Stimulated activated naive CD8-positive, alpha-beta T cell treated with anti-CD3 and anti-CD28 coated beads, Interleukin-15, amount 100 ng/mL, for 72 hours (primary cell): ENCODE results near the gene CTPS1.

ENCODE experiments used
- ATAC-seq: fragments of 150-1000 bp; cut with Tn5 transposase; 2 replicates; pipeline ENCODE4 v1.10.0; 2021; ENCODE audit warnings: mild to moderate bottlenecking, moderate library complexity
- DNase-seq, 2 donors: peaks; one replicate each; pipeline ENCODE4 v3.0.0; 2021 to 2022
- H3K27ac Mint-ChIP-seq, 2 donors: one replicate each; pipeline ENCODE4 v1.8.0; 2022; ENCODE audit warnings: mild to moderate bottlenecking in 2 of 2, mixed read lengths in 2 of 2, moderate library complexity in 2 of 2
- H3K27me3 Mint-ChIP-seq: one replicate; pipeline ENCODE4 v1.8.0; 2022; ENCODE audit warnings: mixed read lengths
- H3K4me1 Mint-ChIP-seq: one replicate; pipeline ENCODE4 v1.8.0; 2022; ENCODE audit warnings: mild to moderate bottlenecking, mixed read lengths
- H3K4me3 Mint-ChIP-seq, 2 donors: one replicate each; pipeline ENCODE4 v1.8.0; 2022; ENCODE audit warnings: mild to moderate bottlenecking in 2 of 2, mixed read lengths in 2 of 2, moderate library complexity in 1 of 2
- H3K9me3 Mint-ChIP-seq, 2 donors: one replicate each; pipeline ENCODE4 v1.8.0; 2022; ENCODE audit warnings: mixed read lengths in 2 of 2

Gene CTPS1, protein sequence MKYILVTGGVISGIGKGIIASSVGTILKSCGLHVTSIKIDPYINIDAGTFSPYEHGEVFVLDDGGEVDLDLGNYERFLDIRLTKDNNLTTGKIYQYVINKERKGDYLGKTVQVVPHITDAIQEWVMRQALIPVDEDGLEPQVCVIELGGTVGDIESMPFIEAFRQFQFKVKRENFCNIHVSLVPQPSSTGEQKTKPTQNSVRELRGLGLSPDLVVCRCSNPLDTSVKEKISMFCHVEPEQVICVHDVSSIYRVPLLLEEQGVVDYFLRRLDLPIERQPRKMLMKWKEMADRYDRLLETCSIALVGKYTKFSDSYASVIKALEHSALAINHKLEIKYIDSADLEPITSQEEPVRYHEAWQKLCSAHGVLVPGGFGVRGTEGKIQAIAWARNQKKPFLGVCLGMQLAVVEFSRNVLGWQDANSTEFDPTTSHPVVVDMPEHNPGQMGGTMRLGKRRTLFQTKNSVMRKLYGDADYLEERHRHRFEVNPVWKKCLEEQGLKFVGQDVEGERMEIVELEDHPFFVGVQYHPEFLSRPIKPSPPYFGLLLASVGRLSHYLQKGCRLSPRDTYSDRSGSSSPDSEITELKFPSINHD

DNA sequence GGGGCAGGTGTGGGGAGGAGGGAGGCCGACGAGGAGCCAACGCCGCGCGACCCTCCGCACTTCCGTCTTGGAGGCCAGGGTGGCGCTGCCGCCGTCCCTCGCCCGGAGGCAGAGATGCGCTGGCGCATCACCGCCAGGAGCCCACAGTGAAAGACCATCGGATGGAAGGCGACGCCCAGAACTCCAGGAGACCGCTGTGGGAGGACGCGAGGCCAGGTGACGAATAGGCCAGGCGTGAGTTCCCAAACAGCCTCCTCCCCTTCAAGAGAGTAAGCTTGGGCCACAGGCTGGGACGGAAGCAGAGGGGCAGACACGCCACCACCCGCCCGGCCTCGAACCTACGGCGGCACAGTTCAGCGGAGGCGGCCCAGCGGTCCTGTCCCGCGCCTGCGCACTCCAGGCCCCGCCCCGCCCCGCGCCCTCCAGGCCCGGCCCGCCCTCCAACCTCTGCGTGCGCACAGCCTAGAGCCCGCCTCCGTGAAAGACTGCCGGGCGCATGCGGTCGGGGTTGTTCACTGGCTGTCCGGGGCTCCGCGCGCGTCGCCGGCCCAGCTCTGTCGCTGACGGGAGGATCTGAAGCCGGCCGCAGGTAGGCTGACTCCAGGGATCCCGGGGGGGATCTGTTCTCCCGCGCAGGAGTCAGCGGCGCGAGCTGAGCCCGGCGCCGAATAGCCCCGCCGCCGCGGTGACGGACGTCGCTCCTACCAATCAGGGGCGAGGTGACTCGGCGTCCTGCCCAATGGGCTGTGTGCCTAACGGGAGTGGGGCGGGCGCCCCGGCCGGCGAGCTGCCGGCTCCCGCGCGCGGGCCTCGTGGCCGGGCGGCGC lies at the start of gene CTPS1:
TSS of gene CTPS1 (plus strand) at position 456 of the 827 bp plus-strand sequence. CDS start 3,595 bp downstream, outside the sequence.
- Mint-ChIP-seq H3K27me3 (no peaks in the 10 kb centered on the region), H3K9me3 (no peaks in the 10 kb centered on the region), H3K4me1 (peaks cover 65% of the 10 kb centered on the region), H3K4me3 (peak within 1 kb of the TSS; percentile 90 to 91), H3K27ac (peak within 1 kb of the TSS; percentile 96 to 99)
- peak; percentile 90 for ATAC-seq
- peak; percentile 94 to 96 for DNase-seq

DNA sequence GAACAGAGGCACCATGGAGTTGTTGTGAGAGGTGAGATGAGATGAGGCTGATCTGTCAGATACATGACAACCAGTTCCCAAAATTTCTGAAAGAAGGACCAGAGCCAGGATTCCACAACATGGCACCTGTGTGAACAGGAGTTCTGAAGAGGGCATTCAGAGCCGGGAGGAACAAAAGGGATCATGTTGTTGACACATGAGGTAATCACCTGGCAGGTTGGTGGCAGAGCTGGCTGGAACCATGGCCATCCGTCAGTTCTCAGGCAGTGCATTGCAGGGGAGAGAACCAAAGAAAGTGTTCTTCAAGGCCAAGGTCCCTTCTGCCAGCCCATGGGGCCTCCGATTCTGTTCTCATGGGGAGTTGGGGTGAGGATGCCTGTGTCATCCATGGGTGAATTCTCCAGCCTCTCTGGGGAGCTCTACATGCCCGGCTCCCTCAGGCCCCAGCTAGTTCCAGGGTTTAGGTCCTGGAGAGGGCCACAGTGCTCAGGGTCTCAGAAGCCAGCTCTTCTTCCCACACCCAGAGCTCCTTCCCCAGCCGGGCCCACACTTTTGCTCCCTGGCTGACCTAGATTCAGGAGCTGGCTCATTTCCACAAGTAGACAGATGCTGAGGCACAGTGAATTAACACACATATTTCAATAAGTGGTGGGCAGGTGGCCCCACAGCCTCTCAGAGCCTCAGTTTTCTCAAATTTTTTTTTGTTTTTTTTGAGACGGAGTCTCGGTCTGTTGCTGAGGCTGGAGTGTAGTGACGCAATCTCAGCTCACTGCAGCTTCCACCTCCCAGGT lies 49.1 kb upstream of the CTPS1 start:
- Mint-ChIP-seq H3K27ac (no peak overlapping the region), H3K27me3 (no peaks in the 10 kb centered on the region), H3K4me1 (no peaks in the 10 kb centered on the region), H3K4me3 (no peak overlapping the region), H3K9me3 (no peaks in the 10 kb centered on the region)
- no peak for ATAC-seq
- DNase-seq = no peak

DNA sequence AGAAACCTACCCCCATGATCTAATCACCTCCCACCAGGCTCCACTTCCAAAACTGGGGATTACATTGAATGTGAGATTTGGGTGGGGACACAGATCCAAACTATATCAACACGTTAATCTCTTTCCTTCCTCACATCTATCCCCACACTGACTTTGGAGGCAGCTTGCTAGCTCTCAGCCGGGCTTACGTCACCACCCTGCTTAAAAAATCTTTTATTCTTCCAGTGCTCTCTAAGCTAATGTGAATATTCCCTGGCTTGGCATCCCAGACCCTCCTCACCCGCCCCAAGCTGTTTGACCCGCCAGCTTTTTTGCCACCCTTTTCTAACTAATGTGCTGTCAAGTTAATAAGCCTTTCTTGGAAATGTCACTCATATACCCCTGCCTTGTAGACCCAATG lies 47.9 kb upstream of the CTPS1 start:
- H3K9me3 Mint-ChIP-seq = no peaks in the 10 kb centered on the region
- no peak for ATAC-seq
- no peaks in the 10 kb centered on the region for H3K4me1 Mint-ChIP-seq
- no peaks in the 10 kb centered on the region for H3K27me3 Mint-ChIP-seq
- DNase-seq = no peak
- no peak overlapping the region for H3K4me3 Mint-ChIP-seq
- H3K27ac Mint-ChIP-seq = no peak overlapping the region

DNA sequence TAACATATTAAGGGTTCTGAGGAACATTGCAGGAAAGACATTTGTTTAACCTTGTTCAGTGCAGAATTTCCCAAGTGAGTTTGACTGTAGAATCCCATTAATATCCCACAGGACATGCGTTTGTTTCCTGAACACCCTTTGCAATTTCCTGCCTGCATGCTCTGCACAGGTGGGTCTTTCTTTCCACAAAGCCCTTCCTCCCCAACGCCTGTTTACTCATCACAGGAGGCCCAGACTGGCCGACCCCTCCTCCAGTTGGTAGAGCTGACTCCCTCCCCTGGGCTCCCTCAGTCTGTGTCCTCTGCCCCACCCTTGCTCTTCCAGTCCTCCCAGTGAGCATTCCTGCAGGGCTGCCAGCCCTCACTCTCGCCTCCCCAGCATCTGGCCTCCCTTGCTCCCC lies 47.5 kb upstream of the CTPS1 start:
- no peak overlapping the region for H3K4me3 Mint-ChIP-seq
- no peaks in the 10 kb centered on the region for H3K27me3 Mint-ChIP-seq
- no peak for DNase-seq
- no peak overlapping the region for H3K27ac Mint-ChIP-seq
- no peaks in the 10 kb centered on the region for H3K9me3 Mint-ChIP-seq
- ATAC-seq = no peak
- H3K4me1 Mint-ChIP-seq = no peaks in the 10 kb centered on the region

DNA sequence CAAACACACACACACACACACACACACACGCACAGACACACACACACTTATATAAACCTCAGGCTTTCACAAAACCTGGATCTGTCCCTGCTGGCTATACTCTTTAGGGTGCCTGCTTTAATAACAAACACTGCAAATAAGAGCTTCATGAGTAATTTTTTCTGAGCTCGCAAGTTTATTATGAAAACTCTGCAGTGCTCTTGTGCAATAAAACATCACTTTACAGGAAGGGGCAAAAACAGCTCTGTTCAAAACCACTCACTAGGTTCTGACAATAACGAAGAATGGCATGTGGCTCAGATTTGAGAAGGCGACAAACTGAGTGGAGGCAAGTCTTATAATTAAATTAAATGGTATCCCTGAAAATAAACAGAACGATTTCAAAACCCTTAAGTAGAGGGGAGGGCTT lies 42.6 kb upstream of the CTPS1 start:
- ATAC-seq = no peak
- Mint-ChIP-seq H3K9me3 (no peaks in the 10 kb centered on the region), H3K4me3 (no peak overlapping the region), H3K27me3 (no peaks in the 10 kb centered on the region), H3K27ac (no peak overlapping the region), H3K4me1 (no peaks in the 10 kb centered on the region)
- no peak for DNase-seq

DNA sequence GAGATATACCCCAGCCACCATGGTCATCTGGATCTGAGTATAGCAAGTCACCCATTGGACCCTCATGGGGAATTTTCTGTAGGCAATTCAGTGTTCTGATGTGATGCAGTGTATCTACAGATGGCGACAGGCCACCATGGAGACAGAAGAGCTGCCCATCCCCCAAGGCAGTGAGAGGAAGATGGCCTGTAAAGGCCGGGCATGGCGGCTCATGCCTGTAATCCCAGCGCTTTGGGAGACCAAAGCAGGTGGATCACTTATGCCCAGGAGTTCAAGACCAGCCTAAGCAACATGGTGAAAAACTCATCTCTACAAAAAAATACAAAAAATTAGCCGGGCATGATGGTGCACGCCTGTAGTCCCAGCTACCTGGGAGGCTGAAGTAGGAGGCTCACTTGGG lies 41.1 kb upstream of the CTPS1 start:
- Mint-ChIP-seq H3K4me1 (no peaks in the 10 kb centered on the region), H3K9me3 (no peaks in the 10 kb centered on the region), H3K27me3 (no peaks in the 10 kb centered on the region), H3K4me3 (no peak overlapping the region), H3K27ac (no peak overlapping the region)
- no peak for ATAC-seq
- no peak for DNase-seq

DNA sequence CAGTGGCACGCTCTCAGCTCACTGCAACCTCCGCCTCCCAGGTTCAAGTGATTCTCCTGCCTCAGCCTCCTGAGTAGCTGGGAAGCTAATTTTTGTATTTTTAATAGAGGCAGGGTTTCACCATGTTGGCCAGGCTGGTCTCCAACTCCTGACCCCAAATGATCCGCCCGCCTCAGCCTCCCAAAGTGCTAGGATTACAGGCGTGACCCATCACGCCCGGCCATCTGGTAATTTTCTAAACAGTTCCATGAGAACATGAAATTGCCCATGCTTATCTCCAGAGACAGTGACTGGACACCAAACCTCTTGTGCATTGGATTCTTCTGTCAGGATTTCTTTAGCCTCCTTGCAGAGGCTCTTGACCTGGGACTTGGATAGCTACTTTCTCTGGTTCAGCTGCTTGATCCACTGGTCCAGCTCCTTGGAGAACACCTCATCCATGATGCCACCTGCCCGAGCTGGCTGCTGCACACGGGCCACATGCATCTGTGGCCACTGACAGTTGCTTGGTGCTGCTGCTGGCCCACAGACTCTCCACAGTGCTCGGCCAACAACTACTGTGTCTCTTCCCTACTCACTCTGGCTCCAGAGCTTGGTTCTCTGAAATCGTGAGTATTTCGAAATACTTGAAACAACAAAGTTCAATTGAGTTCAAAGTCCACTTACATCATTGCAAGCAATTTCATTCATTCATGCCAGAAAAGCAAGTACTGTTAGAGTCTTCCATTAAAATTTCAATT lies 40.0 kb upstream of the CTPS1 start:
- Mint-ChIP-seq H3K27ac (no peak overlapping the region), H3K4me3 (no peak overlapping the region), H3K27me3 (peaks cover 5% of the 10 kb centered on the region), H3K9me3 (no peaks in the 10 kb centered on the region), H3K4me1 (no peaks in the 10 kb centered on the region)
- ATAC-seq (no peak), DNase-seq (no peak)

DNA sequence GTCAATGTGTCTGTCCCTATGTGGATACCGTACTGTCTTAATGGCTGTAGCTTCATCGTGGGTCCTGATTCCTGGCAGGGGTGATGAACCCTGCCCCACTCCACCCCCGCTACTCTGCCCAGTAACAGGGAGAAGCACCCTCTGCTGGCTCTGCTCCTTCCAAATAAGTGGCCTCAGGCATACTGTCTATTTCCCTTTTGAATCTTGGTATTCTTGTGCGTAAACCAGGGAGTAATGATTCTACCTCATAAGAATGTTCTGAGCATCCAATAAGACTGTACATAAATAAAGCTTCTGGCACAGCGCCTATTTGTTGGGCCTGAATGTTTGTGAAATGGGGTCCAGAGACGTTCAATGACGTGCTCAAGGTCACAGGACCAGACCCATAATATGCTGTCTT lies 35.2 kb upstream of the CTPS1 start:
- ATAC-seq (no peak), DNase-seq (no peak)
- peaks cover 26% of the 10 kb centered on the region for H3K27me3 Mint-ChIP-seq
- H3K9me3 Mint-ChIP-seq = no peaks in the 10 kb centered on the region
- no peak overlapping the region for H3K4me3 Mint-ChIP-seq
- peaks cover 9% of the 10 kb centered on the region for H3K4me1 Mint-ChIP-seq
- H3K27ac Mint-ChIP-seq = peak overlapping the region in 1 of 2 donors; percentile 1

DNA sequence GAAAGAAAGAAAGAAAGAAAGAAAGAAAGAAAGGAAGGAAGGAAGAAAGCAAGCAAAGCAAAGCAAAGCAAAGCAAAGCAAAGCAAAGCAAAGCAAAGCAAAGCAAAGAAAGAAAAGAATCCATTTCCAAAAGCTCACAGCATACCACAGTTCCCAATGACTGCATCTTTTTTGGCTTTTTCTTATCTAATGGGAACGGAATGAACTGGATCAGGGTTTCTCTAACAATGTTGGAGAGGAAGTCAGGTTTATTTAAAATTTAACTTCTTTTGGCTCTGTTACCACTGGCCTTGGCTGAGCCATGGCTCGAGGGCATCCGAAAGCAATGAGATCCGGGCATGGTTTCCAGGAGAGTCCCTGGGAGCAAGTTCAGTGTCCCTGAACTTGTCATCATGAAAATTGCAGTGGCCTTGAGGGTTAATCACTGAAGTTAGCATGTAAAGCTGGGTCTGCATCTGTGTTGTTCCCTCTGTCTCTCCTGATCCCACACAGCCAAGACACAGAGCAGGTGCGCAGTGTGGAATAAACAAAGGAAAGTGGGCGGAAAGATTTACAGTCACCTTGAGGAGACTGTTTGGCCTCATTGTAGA lies 34.6 kb upstream of the CTPS1 start:
- Mint-ChIP-seq H3K4me1 (peaks cover 10% of the 10 kb centered on the region), H3K27me3 (peaks cover 29% of the 10 kb centered on the region), H3K4me3 (no peak overlapping the region), H3K27ac (peak overlapping the region in 1 of 2 donors; percentile 64), H3K9me3 (no peaks in the 10 kb centered on the region)
- ATAC-seq = no peak
- no peak for DNase-seq

DNA sequence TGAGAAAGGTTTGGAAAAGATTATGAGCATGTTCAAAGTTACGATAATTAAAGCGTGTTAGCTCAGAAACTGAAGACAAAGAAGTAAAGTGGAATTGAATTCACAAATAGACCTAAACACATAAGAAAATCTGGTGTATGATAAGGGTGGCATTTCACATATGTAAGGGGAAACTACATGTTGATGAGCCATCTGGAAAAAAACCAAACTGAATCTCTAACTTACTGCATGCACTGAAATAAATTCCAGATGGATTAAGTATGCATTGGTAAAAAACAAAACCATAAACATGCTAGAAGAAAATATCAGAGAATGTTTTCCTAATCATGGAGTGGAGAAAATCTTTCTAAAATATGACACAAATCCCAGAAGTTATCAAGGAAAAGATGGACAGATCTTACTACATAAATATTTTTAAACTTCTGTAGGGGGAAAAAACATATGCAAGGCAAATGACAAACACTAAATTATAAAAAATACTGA lies 34.0 kb upstream of the CTPS1 start:
- H3K4me1 Mint-ChIP-seq = peaks cover 10% of the 10 kb centered on the region
- no peak overlapping the region for H3K27ac Mint-ChIP-seq
- DNase-seq (no peak), ATAC-seq (no peak)
- no peak overlapping the region for H3K4me3 Mint-ChIP-seq
- no peaks in the 10 kb centered on the region for H3K9me3 Mint-ChIP-seq
- H3K27me3 Mint-ChIP-seq = peaks cover 29% of the 10 kb centered on the region

DNA sequence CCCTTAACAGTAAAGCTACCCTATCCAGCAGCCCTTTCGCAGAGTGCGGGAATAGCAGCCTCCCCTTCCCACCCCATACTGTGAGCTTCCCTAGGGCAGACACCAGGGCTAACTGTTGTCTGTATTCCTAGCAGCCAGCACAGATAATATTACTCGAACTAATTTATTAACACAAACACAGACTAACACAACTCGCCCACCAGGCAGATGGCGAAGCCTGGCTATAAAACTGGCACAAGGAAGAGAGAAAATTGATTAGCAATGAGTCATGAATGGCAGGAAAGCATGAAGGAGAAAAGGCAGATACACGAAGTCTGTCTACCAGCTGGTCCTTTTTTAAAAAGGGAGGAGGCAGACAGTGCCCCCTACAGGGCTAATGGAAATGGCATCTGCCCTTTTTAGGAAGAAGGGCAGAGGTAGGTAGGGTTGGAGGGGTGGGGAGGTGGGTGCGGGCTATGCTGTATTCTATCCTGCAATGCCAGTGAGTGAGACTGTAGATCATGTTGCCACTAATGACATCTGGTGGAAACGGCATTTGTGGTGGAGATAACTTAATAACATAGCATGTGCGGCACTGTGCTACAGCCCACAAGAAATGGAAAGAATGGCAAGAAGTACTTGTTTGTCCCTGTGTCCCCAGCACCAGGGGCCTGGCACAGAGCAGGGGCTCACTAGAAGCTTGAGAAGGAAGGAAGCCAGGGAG lies 30.6 kb upstream of the CTPS1 start:
- Mint-ChIP-seq H3K9me3 (no peaks in the 10 kb centered on the region), H3K27ac (peak overlapping the region in 1 of 2 donors; percentile 23), H3K27me3 (peaks cover 45% of the 10 kb centered on the region), H3K4me3 (no peak overlapping the region), H3K4me1 (peaks cover 22% of the 10 kb centered on the region)
- ATAC-seq (peak; percentile 79), DNase-seq (peak; percentile 66 to 68)

DNA sequence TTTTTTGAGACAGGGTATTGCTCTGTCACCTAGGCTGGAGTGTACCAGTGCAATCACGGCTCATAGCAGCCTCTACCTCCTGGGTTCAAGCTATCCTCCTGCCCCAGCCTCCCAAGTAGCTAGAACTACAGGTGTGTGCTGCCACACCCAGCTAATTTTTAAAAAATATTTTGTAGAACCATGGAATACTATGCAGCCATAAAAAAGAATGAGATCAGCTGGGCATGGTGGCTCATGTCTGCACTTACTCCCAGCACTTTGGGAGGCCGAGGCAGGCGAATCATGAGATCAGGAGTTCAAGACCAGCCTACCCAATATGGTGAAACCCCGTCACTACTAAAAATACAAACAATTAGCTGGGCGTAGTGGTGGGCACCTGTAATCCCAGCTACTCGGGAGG lies 29.9 kb upstream of the CTPS1 start:
- Mint-ChIP-seq H3K4me1 (peaks cover 22% of the 10 kb centered on the region), H3K4me3 (no peak overlapping the region), H3K9me3 (no peaks in the 10 kb centered on the region), H3K27ac (no peak overlapping the region), H3K27me3 (peaks cover 46% of the 10 kb centered on the region)
- ATAC-seq (no peak), DNase-seq (no peak)

DNA sequence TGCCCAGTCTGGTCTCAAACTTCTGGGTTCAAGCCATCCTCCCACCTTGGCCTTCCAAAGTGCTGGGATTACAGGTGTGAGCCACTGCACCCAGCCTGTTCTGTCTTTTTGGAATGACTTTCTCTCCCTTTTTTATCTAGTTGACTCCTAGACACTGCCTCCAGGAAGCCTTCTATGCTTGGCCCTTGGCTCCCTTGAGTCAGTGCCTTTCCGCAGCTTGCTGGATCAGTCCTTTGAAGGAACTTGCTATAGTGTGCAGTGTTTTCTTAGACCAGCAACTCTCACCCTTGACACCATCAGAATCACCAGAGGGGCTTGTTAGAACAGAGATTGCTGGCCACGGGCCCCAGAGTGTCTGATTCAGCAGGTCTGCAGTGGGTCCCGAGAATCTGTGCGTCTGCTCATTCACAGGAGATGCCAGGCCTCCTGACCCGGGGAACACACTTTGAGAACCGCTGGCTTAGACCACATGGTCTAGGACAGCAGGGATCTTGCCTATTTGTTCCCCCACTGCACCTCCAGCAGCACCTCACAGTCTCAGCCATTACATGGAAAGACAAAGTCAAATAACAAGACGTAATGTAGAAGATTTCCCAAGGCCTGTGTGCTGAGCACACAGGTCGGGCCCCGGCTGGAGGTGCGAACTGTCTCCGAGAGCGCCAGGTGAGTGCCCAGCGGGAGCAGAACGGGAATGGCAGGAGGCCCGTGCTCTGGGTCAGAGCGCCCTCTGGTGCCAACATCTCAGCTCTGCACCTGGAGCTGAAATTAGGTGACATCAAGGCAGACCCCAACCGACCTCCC lies 27.4 kb upstream of the CTPS1 start:
- DNase-seq (peak; percentile 49 to 58), ATAC-seq (peak; percentile 65)
- peaks cover 22% of the 10 kb centered on the region for H3K4me1 Mint-ChIP-seq
- H3K27ac Mint-ChIP-seq = peak overlapping the region in 1 of 2 donors; percentile 54
- peaks cover 43% of the 10 kb centered on the region for H3K27me3 Mint-ChIP-seq
- peak overlapping the region in 1 of 2 donors; percentile 29 for H3K4me3 Mint-ChIP-seq
- H3K9me3 Mint-ChIP-seq = no peaks in the 10 kb centered on the region
